ENCODE measurements around the gene FUS. TPM values are rescaled to one million over a fixed set of nuclear protein-coding genes. Genes with fewer than 3 reads are reported as not detected.

FUS gene
- total RNA-seq, 2 experiments from 2014 or later, result 678 to 692 TPM

DNA sequence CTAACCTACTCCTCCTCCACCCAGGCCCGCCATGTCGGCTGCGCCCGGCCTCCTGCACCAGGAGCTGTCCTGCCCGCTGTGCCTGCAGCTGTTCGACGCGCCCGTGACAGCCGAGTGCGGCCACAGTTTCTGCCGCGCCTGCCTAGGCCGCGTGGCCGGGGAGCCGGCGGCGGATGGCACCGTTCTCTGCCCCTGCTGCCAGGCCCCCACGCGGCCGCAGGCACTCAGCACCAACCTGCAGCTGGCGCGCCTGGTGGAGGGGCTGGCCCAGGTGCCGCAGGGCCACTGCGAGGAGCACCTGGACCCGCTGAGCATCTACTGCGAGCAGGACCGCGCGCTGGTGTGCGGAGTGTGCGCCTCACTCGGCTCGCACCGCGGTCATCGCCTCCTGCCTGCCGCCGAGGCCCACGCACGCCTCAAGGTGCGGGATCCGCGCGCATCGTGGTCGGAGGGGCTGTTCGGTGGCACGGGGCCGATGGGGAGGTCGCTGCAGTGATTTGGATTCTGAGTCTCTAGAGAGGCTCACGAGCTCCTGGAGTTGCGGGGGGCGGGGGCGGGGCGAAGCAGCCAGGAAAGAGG lies 34.9 kb downstream of the FUS start:
- CTCF ChIA-PET, result interaction anchor here (1.0 to 2.2 kb wide), 2 partner anchors 13 to 205 kb away, joined by 3 to 10 read pairs; partner anchors contain the start of gene PYCARD
- POLR2A ChIA-PET, result interaction anchor here (0.6 to 1.5 kb wide), 3 partner anchors 13 to 77 kb away, joined by 4 to 6 read pairs (median 5); no protein-coding TSS in a partner anchor

DNA sequence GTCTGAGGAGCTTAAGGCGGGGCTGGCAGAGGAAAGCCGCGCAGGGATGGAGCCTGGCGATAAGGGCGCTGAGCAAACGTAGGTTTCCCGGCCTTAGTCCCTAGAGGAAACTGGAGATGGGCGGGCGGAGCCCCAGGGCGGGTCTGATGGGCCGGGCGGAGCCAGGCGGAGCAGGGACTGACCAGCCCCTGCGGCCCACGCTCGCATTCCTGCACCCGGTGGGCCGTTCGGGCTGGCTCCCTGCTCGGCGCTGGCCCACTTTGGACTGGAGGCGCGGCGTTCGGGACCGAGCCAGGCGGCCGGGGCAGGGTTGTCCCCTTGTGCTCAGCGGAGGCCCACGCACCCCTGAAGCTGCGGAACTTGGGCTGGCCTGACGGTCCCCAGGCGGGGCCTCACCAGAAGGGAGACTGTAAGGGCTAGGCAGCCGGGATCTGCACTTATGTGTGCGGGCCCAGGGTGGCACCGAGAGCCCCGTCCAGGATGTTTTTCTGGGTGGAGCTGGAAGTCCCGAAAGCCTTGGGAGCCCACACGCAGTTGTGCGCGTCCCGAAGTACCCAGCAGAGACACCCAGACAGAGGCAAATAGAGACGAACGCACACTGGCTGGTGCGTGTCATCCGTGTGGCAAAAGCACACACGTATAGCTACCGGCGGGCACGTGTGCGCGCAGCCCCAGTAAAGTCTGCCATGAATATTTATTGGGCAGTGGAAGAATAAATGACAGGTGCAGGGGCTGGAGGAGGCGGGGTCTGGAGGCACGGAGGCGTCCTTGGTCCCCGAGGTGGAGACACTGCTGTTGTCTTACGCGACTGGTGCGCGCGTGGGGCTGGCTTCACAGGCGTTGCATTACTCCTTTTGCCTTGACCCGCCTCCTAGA lies 35.6 kb downstream of the FUS start:
- ChIA-PET POLR2A (interaction anchor here (0.6 to 1.5 kb wide), 2 partner anchors 32 to 78 kb away, joined by 4 to 5 read pairs; no protein-coding TSS in a partner anchor), CTCF (interaction anchor here (2.2 kb wide), 1 partner anchor 14 kb away, joined by 10 read pairs; the partner anchor contains the start of gene PYCARD)

DNA sequence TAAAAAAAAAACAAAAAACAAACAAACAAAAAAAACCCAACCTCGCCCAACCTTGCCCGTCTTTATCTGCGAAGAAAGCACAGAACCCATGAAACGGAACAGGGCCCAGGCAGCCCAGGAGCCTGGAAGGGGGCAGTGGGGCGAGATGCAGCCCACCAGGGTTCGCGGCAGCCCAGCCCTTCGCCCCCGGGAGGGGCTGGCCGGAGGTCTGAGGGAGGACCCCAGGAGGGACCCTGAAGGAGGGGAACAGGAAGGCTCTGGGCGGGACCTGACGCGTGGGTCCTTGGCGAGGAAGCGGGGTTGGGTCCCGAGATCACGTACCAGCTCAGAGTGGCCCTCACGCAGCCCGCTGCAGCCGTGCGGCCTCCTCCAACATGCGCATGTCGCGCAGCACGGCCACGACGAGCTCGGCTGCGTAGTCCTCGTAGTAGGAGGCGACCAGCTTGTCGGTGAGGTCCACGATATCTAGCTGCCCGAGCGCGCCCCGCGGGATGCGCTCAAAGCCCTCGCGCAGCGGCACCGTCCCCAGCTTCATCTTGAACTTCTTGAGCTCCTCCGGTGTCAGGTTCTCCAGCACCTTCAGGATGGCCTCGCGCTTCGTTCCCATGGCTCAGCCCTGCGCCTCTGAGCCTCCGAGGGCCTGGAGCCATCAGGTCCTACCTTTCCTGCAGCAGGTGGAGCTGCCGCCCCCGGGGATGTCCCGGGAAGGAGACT lies 36.6 kb downstream of the FUS start, which contains the start of gene PYDC1:
Gene PYDC1 (minus strand): TSS at position 714 of the 714 bp plus-strand sequence. CDS start 107 bp downstream, at position 607.
- CTCF ChIA-PET, result interaction anchor here (0.6 to 2.2 kb wide), 3 partner anchors 9 to 229 kb away, joined by 3 to 10 read pairs (median 3); partner anchors contain the start of gene PYCARD
- POLR2A ChIA-PET, result interaction anchor here (0.5 to 0.7 kb wide), 3 partner anchors 15 to 143 kb away, joined by 3 to 4 read pairs (median 3); partner anchors contain the start of gene PYCARD

DNA sequence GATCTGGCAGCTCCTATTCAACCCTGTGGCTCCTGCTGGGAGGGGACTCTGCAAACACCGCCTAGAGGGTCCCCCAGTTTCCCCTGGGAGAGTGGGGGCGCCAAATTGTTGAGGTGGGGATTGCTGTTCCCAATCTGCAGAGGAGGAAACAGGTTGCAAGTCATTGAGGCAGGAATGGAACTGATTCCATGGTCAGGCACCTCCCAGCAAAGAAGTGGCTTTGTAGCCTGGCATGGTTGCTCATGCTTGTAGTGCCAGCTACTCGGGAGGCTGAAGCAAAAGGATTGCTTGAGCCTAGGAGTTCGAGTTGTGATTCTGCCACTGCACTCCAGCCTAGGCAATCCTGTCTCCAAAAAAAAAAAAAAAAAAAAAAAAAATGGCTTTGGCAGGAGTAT lies 37.2 kb downstream of the FUS start:
- POLR2A ChIA-PET, result interaction anchor here (0.5 to 0.6 kb wide), 2 partner anchors 143 to 259 kb away, joined by 3 to 4 read pairs; no protein-coding TSS in a partner anchor
- CTCF ChIA-PET, result interaction anchor here (0.9 kb wide), 1 partner anchor 228 kb away, joined by 3 read pairs; no protein-coding TSS in a partner anchor

DNA sequence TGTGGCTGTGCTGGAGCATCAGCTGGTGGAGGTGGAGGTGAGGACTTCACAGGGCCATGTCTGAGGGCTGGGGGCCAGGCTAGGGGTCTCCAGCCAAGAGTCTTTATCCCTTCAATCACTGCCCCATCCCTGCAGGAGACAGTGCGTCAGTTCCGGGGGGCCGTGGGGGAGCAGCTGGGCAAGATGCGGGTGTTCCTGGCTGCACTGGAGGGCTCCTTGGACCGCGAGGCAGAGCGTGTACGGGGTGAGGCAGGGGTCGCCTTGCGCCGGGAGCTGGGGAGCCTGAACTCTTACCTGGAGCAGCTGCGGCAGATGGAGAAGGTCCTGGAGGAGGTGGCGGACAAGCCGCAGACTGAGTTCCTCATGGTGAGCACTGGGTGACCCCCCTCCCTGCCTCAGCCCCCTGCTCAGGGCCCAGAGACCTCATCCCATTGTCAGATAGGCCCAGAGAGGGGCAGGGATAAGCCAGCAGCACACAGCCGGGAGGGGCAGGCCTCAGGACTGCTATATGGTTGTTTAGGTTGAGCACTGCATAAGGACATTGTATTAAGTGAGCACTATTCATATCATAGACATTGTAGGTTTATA lies 39.3 kb downstream of the FUS start:
- CTCF ChIA-PET, result no interaction called here
- POLR2A ChIA-PET, result no interaction called here

DNA sequence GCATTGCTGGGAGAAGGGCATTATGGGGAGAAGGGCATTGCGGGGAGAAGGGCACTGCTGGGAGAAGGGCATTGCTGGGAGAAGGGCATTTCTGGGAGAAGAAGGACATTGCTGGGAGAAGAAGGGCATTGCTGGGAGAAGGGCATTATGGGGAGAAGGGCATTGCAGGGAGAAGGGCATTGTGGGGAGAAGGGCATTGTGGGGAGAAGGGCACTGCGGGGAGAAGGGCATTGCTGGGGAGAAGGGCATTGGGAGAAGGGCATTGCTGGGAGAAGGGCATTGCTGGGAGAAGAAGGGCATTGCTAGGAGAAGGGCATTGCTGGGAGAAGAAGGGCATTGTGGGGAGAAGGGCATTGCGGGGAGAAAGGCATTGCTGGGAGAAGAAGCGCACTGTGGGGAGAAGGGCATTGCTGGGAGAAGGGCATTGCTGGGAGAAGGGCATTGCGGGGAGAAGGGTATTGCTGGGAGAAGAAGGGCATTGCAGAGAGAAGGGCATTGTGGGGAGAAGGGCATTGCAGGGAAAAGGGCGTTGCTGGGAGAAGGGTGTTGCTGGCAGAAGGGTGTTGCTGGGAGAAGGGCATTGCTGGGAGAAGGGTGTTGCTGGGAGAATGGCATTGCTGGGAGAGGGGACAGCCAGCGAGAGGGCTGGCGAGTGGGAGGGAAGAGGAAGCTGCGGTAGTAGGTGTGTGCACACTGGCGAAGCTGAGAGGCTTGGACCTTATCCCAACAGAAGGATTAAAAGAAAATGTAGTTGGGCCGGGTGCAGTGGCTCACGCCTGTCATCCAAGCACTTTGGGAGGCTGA lies 41.6 kb downstream of the FUS start:
- POLR2A ChIA-PET, result no interaction called here
- CTCF ChIA-PET, result interaction anchor here (0.6 kb wide), 1 partner anchor 97 kb away, joined by 3 read pairs; no protein-coding TSS in a partner anchor

DNA sequence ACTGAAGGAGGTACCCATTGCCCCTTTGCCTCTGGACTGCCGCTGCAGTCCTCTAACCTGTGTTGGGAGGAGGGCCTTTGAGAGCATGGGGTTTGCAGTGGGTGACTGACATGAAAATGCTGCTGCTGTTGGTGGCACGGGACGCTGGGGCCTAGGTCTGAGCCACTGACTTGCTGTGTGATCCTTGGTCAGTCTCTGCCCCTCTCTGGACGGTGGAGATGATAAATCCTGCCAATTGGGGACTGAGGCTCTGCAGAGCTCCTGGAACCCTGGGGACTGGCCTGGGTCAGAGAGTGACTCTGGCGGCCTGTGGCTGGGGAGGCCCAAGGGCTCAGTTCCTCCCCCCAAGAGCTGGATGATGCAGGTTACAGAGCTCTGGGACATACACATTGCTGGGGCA lies 43.1 kb downstream of the FUS start:
- CTCF ChIA-PET, result no interaction called here
- POLR2A ChIA-PET, result no interaction called here

DNA sequence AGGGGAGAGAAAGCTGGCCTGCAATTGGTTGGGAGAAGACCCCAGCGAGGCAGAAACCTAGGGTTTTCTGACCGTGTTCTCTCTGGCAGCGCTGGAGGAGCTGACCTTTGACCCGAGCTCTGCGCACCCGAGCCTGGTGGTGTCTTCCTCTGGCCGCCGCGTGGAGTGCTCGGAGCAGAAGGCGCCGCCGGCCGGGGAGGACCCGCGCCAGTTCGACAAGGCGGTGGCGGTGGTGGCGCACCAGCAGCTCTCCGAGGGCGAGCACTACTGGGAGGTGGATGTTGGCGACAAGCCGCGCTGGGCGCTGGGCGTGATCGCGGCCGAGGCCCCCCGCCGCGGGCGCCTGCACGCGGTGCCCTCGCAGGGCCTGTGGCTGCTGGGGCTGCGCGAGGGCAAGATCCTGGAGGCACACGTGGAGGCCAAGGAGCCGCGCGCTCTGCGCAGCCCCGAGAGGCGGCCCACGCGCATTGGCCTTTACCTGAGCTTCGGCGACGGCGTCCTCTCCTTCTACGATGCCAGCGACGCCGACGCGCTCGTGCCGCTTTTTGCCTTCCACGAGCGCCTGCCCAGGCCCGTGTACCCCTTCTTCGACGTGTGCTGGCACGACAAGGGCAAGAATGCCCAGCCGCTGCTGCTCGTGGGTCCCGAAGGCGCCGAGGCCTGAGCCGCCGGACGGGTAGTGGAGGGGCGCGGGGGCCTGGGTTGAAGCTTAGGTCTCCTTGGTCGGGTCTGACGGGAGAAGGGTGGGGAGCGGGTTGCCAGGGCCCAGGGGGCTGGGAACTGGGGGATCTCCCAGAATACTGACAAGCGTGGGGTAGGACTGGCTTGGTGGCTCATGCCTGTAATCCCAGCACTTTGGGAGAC lies 44.4 kb downstream of the FUS start:
- CTCF ChIA-PET, result no interaction called here
- POLR2A ChIA-PET, result no interaction called here

DNA sequence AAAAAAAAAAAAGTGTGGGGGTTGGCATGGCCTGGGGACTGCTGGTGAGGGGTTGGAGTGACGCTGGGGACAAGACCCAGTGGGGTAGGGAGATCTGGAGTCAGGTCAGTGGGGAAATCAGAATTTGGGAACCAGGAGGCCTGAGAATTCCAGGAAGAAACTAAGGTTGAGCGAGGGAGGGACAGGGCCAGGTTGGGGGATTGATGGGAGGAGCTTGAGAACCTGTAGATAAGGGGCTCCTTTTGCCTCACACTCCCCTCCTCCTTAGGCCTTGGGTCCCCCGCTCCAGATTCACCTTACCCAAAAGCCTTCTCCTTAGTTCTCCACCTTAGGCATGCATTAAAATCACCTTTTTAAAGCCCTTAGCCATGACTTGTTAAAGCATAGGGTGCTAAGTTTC lies 45.3 kb downstream of the FUS start:
- ChIA-PET CTCF (interaction anchor here (1.2 kb wide), 1 partner anchor 9 kb away, joined by 3 read pairs; no protein-coding TSS in a partner anchor), POLR2A (no interaction called here)

DNA sequence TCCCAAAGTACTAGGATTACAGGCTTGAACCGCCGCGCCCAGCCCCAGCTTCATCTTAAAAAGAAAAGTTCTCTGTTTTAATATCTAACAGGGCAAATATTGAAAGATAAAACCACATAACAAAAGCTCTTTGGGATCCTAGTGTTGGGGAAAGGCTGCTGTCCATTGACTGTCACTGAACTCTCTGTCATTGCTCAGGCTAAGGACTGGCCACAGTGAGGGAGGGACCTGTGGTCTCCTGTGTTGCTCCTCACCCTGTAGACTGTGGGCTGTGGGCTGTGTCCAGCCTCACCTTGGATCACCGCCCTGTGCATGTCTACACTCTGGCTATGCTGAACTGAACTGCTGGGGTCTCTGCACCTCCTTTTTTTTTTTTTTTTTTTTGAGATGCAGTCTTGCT lies 48.3 kb downstream of the FUS start:
- CTCF ChIA-PET, result interaction anchor here (0.5 to 1.3 kb wide), 2 partner anchors 10 to 62 kb away, joined by 3 to 4 read pairs; no protein-coding TSS in a partner anchor
- POLR2A ChIA-PET, result no interaction called here

DNA sequence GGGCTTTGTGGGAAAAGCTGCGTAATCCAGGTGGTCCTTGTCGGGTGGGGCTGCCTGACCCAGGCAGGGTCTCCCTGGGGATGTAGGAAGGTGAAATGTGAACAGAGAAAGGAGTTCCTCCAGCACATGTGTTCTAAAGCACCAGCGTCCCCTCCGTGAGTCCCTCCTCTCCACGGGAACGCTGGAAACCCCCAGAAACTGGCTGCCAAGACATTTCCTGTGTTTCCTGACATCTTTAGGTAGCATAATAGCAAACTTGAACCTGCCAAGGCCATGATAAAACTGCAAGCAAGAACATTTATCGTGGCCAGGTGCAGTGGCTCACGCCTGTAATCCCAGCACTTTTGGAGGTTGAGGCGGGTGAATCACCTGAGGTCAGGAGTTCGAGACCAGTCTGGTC lies 49.6 kb downstream of the FUS start:
- ChIA-PET POLR2A (no interaction called here), CTCF (no interaction called here)

DNA sequence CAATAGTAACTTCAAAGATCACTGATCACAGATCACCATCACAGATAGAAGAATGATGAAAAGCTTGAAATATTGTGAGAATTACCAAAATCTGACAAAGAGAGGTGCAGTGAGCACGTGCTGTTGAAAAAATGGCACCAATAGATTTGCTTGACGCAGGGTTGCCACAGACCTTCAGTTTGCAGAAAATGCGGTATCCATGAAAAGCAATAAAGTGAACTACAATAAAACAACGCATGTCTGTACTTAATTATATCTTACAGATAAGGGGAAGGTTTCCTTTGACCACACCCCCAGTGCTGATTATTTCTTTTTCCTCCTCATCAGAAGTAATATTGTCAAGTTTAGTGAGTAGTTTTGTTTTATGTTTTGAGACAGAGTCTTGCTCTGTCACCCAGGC lies 58.1 kb downstream of the FUS start:
- ChIA-PET CTCF (no interaction called here), POLR2A (no interaction called here)

Other genes starting within 250 kb of the FUS start
- 1 to 10 TPM; 7.9 to 8.4 TPM for gene ORAI3, start 231.1 kb upstream of the FUS start, total RNA-seq
- 10 to 100 TPM; 26.9 to 27.3 TPM for gene SETD1A, start 222.4 kb upstream of the FUS start, total RNA-seq
- gene HSD3B7, start 194.9 kb upstream of the FUS start, total RNA-seq, result 1 to 10 TPM; 1.8 to 1.9 TPM
- gene STX1B, start 169.5 kb upstream of the FUS start, total RNA-seq, result under 1 TPM; 0.15 to 0.34 TPM
- 10 to 100 TPM; 40.0 to 41.2 TPM for gene STX4, start 146.6 kb upstream of the FUS start, total RNA-seq
- 10 to 100 TPM; 16.8 to 17.2 TPM for gene ZNF668, start 105.9 kb upstream of the FUS start, total RNA-seq
- 10 to 100 TPM; 19.8 to 20.3 TPM for gene ZNF646, start 105.7 kb upstream of the FUS start, total RNA-seq
- gene PRSS53, start 91.2 kb upstream of the FUS start, total RNA-seq, result 1 to 10 TPM; 3.5 to 3.8 TPM
- 10 to 100 TPM; 72.7 to 81.6 TPM for gene VKORC1, start 85.3 kb upstream of the FUS start, total RNA-seq
- gene BCKDK, start 71.8 kb upstream of the FUS start, total RNA-seq, result 10 to 100 TPM; 49.5 to 49.7 TPM
- gene KAT8, start 62.5 kb upstream of the FUS start, total RNA-seq, result 10 to 100 TPM; 53.1 to 54.8 TPM
- not detected for gene PRSS8, start 44.4 kb upstream of the FUS start, total RNA-seq
- gene PRSS36, start 30.1 kb upstream of the FUS start, total RNA-seq, result under 1 TPM; 0.23 to 0.31 TPM
- gene PYCARD, start 22.6 kb downstream of the FUS start, total RNA-seq, result 1 to 10 TPM; 5.2 to 6.9 TPM
- not detected for gene TRIM72, start 34.0 kb downstream of the FUS start, total RNA-seq
- gene PYDC1, start 37.0 kb downstream of the FUS start, total RNA-seq, result not detected
- gene ITGAM, start 79.8 kb downstream of the FUS start, total RNA-seq, result under 1 TPM; 0.84 to 0.89 TPM
- gene ITGAX, start 175.0 kb downstream of the FUS start, total RNA-seq, result 1 to 10 TPM; 4.3 to 5.3 TPM
- gene ITGAD, start 213.2 kb downstream of the FUS start, total RNA-seq, result not detected
- gene COX6A2, start 248.2 kb downstream of the FUS start, total RNA-seq, result not detected

All from activated CD8-positive, alpha-beta memory T cell treated with anti-CD3 and anti-CD28 coated beads for 36 hours (primary cell).